T1000 (cell line): Measurements from ENCODE around the gene IZUMO1.
"Not testable (repeated sequence)": the region's sequence is repeated elsewhere in the genome, so short reads cannot be mapped to it uniquely, and the experiment has no call there.

Experiments used
- DNase-seq: peaks from one replicate; lab custom pipeline; 2025; ENCODE audit warnings: mixed read lengths; lab: John Stamatoyannopoulos, UW

Gene IZUMO1

GRCh38 chr19:48737360-48737998 is 9.2 kb downstream of the IZUMO1 start:
- no peak for DNase-seq

- no peak for DNase-seq
These were observed 11.6 kb downstream of the IZUMO1 start for GRCh38 chr19:48735031-48735615.

GRCh38 chr19:48734625-48735024 is 12.1 kb downstream of the IZUMO1 start:
- no peak for DNase-seq

DNA sequence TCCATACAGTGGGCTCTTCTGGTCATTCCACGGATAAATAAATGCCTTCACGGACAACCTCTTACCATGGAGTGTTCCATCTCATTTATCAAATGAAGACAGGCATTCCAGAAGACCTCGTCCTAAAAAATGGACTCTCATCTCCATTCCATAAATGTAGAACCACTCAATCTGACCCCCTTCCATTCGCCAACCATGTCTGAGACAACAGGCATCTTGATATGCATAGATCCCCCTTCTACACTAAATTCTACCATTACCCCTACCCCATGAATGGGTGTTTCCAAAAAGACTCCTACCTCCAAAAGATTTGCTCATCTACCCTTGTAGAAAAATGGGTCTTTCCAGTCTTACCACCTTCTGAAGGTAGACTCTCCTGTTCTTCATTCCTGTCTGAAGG is 15.3 kb downstream of the IZUMO1 start:
- DNase-seq: no peak

- DNase-seq: no peak
These were observed 17.6 kb downstream of the IZUMO1 start for GRCh38 chr19:48728911-48729664.

DNA sequence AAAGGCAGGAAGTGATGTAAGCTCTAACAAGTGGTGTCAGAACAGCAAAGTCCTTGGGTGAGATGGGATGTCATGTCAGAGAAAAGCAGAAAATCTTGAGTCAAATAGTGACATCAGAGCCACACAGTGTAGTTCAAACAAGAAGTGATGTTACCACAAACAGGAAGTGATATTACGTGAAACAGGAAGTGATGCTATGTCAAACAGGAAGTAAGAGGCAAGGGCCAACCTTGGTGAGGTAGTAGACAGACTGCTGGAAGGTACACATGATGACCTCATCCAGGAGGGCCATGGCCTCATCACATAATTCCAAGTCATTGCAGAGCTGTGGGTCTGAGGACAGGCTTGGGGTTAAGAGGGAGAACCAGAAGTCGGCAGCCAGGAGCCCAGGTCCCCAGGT is 20.2 kb downstream of the IZUMO1 start:
- DNase-seq: no peak

DNA sequence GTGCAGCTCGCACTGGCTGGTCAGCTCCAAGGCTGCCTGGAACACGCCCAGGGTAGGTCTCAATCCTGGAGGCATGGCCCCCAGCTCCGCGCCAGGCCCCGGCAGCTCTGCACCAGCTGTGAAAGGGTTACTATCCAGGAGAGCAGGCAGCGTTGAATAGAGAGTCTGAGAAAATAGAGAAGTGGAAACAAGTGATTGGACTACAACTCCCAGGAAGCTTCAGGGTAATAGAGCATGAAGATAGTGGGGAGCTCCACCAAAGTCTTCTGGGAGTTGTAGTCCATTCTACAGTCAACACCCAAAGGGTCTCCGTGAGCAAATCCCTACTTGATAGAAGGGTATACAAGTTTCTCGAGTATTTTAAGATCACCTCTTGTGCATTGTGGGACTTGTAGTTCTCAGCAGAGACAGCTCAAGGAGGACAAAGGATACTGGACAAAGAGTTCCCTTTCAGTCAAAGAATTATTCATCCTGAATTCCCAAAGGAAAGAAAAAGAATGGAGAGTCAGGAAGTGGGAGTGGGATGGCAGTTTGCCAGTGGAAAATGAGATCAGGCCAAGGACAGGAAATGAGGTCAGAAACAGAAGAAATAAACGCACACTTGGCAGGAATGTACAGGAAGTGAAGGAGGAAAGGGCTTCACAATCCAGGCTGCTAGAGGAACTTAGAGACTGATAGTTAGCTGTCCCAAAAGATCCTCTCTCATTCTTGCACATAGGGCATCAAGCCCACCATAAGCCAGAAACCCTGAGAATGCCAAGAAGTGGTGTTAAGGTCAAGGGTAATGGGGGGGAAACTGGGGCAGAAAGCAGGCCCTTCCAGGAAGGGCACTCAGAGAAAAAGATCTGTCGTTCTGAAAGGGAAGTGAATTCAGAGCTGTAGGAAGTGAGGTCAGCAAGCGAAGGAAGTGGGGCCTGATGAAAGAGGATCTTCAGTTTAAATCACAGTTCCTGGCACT is 21.6 kb downstream of the IZUMO1 start:
- peak; percentile 79 for DNase-seq

DNA sequence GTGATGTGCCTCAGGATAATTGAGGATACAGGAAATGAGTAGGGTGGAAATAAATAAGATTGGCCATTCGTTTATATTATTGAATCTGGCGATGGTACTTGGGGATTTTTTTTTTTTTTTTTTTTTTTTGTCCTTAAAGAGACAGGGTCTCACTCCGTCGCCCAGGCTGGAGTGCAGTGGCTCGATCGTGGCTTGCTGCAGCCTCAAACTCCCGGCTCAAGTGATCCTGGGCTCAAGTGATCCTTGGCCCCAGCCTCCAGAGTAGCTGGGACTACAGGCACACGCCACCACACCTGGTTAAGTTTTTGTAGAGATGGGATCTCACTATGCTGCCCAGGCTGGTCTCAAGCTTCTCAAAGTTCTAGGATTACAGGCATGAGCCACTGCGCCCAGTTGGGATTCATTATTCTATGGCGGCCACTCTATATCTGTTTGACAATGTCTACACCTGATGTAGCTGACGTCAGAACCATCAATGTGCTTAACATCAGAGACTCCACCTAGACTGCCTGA is 24.5 kb downstream of the IZUMO1 start:
- no peak for DNase-seq

DNA sequence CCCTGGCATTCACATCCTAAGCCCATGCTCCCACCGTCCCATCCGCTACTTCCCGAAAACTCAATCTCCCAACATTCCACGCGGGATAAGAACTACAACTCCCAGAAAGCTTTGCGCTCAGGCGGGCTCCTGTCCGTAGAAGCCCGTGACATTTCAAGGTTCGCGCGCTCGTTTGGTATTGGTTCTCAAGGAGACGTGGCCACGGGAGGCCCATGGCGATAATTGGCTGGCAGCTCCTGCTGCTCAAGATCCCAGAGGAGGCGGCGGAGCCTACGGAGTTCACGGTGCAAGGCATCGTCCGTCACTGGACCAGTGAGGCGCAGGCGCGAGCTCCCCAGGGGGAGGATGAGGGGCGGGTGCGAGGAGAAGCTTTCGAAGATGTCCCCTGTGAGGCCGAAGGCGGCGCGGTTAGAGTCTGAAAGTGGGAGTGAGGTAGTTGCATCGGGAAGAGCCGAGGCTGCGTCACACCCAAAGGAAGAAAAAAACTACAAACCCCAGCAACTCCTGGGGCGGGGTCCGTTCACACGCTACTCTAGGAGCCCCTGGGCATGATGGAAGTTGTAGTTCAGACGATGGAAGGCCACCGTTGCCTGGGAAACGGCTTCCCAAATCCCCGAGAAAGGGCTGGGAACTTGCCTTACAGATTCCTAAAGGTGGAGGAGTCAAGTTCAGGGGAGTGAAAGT is 26.0 kb downstream of the IZUMO1 start:
- peak; percentile 95 for DNase-seq

- DNase-seq: no peak
These were observed 26.5 kb downstream of the IZUMO1 start for GRCh38 chr19:48720251-48720612.

DNA sequence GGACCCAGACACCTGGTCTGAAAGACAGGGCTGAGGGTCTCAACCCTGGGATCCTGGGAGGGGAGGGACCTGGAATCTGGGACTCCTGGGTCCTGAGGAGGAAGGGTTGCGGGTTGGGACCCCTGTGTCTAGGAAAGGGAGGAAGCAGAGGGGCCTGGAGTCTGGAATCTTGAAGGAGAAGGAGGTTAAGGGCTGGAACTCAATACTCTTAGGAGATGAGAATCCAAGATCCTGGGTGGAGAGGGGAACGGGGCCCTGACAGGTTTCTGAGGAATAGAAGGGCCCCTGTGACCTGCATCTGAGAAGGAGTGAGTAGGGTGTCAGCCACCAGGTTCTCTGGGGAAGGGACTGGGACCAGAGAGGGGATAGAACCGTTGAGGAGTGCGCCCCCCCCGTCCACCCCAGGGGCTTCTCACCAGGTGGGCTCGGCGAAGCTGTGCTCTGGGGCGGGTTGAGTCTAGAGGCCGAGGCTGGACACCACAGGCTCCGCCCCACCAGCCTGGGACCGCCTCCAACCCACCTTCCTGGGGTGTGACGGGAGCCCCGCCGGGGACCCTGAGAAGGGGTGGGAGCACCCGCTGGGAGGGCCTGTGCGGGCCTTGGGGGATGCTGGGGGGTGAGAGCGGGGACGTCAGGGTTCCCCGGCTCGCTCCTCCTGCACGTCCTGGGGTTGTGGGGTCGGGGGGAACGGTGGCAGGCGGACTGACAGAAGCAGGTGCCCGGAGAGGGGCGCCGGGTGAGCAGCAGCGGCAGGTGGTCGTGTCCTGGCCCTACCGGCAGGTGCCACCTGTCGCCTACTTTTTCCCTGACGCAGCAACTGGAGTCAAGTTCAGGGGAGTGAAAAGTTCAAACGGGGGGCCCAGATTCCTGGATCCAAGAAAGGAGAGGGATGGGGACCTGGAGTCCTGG is 27.2 kb downstream of the IZUMO1 start, which contains the start of gene MAMSTR:
Gene MAMSTR, minus strand, starts transcription at position 463 of the 909 bp plus-strand sequence. CDS start 694 bp downstream, outside the sequence.
- no peak for DNase-seq

GRCh38 chr19:48718711-48719231 is 27.9 kb downstream of the IZUMO1 start:
- DNase-seq: no peak

GRCh38 chr19:48718106-48718505 is 28.6 kb downstream of the IZUMO1 start:
- not testable (repeated sequence) for DNase-seq

DNA sequence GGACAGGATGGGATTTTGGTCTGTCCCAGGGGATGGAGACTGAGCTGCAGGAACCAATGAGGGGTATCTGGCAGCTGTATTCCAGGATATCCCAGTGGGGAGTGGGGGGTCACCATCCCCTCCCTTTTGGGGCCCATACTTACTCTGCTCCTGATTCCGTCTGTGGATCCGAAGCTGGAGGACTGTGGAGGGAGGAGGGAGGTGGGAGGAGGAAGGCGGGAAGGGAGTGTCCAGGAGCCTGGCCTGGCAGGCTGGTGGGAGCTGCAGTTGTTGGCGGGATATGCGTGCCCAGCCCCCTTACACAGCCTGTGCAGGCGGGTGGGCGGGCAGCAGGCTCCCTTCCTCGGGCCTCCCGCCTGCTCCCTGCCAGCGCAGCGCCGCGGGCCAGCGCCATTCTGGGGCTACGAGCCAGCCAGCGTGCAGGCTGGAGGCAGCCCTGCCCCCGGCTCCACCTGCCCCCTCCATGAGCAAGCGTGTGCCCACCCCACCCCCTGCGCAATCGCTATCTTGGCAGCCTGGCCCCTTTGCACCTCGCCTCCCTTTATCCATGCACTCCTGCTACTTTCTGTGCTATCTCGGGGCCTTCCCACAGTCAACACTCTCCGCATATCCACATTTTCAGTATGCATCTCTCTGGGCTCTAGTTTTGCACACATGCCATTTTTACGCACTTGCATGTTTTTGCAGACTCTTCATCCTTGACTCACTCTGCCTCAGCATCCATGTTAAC is 30.0 kb downstream of the IZUMO1 start:
- DNase-seq: peak; percentile 32

- no peak for DNase-seq
These were observed 31.0 kb downstream of the IZUMO1 start for GRCh38 chr19:48715681-48716171.

DNA sequence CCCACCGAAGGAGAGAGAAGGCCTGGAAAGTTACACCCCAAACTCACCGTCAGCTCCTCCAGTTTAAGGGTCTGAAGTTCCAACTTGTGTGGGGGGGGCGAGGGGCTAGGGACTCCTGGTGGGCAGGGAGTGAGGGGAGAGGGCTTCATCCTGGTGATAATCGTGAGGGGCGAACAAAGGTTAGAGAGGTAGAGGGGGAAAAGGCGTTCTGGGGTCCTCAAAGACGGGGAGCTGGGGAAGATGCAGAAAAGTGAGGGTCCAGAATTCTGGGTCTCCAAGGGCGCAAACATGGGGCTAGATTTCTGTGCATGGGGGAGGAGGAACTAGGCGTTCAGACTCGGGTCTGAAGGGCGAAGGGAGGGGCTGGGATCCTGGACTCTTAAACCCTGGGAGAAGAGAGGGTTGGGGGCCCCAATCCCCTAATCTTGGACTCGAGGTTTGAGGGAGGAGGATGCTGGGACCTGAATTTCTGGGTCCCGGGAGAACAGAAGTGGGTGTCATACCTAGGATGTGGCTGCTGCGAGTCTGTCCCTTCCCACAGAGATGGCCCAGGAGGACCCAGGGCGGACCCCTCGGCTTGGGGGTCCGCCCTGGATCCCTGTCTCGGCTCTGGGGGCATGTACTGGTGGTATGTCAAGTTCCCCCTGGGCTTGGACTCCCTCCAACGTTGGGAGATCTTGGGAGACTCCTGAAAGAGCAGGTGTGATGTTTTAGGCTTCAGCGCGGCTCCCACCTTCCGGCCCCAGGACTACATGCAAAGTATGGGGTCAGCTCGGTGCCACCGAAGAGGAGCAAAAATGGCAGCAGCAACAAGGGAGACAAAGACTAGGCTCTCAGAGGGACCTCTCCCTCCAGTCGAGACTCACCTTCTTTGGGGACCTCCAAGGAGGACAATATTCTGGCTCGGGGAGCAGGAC is 31.7 kb downstream of the IZUMO1 start:
- DNase-seq: no peak

DNA sequence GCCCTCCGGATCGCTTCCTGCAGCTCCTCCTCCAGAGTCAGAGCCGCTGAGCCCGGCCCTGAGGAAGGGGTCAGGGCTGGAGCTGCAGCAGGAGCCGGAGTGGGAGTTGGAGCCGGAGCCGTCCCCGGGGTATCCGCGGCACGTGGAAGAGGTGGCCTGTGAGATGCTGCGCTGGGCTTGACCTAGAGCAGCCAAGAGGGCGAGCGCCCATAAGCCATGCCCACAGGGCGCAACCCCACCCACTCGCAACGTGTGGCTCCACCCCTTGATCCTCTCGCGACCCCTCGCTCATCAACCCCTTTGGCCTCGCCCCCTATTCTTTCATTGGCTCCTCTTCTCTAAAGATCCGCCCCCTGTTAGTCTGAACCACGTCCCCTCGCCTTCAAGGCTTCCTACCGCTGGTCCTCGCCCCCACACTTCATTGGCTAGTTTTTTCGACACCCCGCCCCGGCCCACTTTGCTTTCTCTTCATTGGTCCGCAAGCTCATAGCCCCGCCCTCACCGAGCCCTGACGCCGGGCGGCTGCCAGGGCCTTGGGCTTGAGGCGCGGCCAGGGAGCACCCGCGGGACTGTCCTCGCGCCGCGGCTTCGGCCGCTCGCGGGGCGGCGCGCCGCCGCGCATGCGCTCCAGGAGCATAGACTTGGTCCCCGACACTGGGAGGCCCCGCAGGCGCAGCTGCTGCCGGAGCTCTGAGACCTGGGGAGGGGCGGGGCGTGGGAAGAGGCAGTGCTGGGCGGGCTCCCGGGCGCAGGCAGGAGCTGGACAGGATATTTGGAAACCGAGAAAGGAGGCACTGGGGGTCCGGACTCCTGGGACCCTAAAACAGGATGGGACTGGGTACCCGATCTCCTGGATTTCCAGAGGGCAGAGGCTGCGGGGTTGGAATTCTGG is 32.6 kb downstream of the IZUMO1 start:
- DNase-seq: peak; percentile 99
